Measurements from ENCODE around the gene CLPSL1.

Gene CLPSL1

GRCh38 chr6:35759426-35759825 lies 21.4 kb upstream of the CLPSL1 start:
- DNase-seq, result no peak

- DNase-seq, result no peak
Measured at GRCh38 chr6:35765739-35766138, 15.1 kb upstream of the CLPSL1 start.

DNA sequence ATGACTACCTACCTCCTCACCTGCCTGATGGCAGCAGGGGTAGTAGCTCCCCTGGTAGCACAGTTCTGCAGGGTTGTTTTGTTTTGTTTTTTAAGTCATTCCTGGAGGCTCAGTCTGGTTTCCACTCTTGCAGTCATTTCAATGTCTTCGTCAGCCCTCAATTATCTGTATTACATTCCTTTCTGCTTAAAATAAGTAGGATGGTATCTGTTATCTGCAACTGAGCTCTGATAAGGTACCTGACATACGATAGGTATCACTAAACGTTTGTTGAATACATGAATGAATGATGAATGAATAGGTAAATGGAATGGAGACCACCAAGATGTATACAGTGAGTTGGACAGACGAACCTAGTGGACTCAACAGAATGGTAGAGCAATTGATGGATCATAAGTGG lies 11.6 kb upstream of the CLPSL1 start:
- DNase-seq, result no peak

GRCh38 chr6:35771343-35771627 lies 9.5 kb upstream of the CLPSL1 start:
- no peak for DNase-seq

- DNase-seq, result no peak
Measured at GRCh38 chr6:35774116-35774794, 6.6 kb upstream of the CLPSL1 start.

DNA sequence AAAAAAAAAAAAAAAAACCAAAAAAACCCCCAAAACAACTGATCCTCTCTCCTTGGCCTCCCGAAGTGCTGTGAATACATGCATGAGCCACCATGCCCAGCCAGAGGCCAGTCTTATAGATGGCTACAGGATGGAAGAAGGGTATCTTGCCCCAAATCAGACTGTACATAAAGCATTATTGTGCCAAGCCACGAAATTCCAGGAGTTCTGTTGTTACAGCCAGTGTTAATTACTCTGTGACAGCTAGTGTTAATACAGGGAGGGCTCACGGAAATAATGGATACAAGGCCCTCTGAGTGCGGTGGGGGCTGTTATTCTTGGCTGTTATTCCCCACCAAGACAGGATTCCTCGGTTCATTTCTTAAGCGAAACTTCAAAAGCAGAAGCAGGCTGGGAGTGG lies 5.8 kb upstream of the CLPSL1 start:
- DNase-seq, result no peak

- DNase-seq, result no peak
Measured at GRCh38 chr6:35776364-35777215, 4.2 kb upstream of the CLPSL1 start, which contains the start of gene CLPSL2. TSS of gene CLPSL2 (plus strand) at chr6:35776598. CDS start at chr6:35776619, 21 bp downstream.

DNA sequence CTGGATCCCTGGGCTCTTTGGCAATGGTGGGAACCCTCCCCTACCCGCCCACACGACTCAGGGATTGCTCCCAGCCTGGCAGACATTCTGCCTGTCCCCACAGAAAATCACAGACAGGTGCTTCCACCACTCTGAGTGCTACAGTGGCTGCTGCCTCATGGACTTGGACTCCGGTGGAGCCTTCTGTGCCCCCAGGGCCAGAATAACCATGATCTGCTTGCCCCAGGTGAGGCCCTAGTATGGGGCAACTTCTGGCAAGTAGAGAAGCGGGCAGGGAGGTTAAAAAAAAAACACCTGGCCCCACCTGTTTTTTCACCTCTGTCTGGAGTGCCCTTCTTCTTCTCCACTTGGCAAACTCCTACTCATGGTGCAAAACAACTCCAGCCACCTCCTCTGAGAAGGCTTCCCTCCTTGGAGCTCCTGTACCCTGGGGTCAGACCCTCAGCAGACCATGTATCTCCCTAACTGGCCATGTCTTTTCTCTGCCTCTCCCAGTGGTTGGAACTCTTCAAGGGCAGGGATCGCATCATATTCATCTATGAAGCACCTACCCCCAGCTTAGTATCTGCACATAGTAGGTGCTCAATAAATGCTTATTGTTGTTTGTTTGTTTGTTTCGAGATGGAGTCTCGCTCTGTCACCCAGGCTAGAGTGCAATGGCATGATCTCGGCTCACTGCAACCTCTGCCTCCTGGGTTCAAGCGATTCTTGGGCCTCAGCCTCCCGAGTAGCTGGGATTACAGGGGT lies 3.3 kb upstream of the CLPSL1 start:
- no peak for DNase-seq

- DNase-seq, result no peak
Measured at GRCh38 chr6:35778437-35778836, 2.4 kb upstream of the CLPSL1 start.

DNA sequence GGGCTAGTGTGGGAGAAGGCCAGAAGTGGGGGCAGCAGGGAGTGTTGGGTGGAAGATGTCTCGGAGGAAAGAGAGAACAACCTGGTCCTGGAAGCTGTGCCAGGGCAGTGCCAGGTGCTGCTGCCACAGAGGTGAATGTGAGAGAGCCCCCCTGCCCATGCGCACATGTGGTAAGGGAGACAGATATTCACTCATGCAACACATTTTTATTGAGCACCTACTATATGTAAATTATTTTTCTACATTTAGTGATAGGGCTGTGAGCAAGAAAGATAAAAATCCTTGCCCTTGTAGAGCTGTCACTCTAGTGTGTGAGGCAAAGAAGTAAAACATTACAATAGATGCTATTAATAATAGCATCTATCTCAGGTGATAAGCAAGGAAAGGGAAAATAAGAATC lies 471 bp downstream of the CLPSL1 start:
- DNase-seq, result no peak

DNA sequence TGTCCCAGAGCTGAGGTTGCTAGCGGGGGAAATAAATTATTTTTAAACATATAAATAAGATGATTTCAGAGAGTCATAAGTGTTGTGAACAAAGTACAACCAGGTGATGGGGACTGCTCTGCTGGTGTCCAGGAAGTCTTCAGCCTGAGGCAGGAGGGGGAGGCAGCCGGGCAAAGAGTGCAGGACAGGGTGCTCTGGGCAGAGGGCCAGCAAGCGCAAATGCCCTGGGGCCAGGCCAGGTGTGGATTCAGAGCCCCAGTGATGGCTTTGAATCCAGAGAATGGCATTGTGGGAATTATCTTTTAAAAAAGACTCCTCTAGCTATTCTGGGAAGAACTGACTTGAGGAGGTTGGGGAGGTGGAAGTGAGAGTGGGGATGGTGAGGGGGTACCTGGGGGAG lies 1.6 kb downstream of the CLPSL1 start:
- DNase-seq, result no peak

GRCh38 chr6:35784200-35784599 lies 3.4 kb downstream of the CLPSL1 start:
- DNase-seq, result no peak

DNA sequence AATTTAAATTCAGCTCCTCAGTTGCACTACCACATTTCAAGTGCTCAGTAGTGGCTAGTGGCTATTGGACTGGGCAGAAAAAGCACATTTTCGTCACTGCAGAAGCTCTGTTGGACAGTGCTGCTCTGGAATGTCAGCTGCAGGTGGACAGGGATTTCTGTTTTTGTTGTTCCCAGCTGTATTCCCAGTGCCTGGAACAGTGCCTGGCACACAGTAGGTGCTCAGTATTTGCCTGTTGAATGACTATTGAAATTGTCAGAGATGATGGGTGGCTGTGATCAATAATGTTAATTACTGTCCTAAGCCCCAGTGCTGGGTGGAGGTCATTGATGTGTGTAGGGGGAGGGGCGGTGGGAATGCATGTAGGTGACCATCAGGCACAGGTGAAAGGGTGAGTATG lies 5.5 kb downstream of the CLPSL1 start:
- DNase-seq, result no peak

DNA sequence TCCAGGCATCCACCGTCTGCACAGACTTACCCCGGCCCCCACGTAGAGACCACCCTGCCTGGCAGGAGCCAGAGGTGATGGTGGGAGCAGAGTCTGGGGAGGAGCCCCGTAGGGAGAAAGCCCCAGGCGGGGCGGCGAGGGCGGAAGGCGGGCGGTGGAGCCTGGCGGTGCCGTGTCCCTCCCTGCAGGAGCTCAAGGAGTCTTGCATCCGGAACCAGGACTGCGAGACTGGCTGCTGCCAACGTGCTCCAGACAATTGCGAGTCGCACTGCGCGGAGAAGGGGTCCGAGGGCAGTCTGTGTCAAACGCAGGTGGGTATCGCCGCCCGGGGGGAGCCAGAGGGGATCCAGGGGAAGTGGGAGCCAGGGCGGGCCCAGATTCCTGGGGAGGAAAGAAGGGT lies 6.0 kb downstream of the CLPSL1 start:
- DNase-seq, result no peak

- no peak for DNase-seq
Measured at GRCh38 chr6:35787266-35788218, 6.7 kb downstream of the CLPSL1 start.

DNA sequence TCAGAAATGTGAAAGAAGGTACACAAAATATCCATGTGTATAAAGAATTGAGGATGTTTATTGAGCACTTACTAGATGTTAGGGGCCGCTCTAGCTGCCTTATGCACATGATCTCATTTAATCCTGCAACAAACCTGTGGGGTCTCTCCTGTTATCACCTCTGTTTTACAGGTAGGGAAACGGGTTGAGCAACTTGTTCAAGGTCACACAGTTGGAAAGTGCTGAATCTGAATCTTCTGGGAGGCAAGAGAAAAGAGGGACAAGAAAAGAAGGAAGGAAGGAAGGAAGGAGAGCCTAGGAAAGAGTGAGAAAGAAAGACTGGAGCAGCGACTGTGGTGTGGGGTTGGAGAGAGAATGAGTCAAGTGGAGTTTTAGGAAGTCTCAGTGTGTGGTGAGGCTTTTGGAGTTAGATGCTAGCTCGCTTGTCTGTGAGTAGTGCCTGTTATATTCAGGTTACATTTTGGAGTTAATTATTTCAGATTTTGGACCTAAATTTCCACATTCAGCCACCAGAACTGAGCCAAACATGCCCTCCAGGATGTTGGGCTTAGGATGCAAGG lies 7.7 kb downstream of the CLPSL1 start:
- no peak for DNase-seq

DNA sequence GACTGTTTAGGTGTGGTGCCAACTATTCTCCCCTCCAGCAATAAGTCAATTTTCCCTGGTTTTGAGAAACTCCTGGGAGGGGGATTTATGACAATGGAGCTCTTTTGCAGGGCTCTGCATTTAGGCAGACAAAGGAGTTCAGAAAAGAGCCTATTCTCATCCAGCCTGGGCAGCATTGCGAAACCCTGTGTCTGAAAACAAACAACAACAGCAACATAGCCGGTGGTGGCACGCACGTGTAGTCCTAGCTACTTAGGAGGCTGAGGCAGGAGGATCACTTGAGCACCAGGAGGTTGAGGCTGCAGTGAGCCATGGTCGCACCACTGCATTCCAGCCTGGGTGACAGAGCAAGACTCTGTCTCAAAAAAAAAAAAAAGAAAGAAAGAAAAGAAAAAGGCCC lies 9.9 kb downstream of the CLPSL1 start:
- DNase-seq, result no peak

DNA sequence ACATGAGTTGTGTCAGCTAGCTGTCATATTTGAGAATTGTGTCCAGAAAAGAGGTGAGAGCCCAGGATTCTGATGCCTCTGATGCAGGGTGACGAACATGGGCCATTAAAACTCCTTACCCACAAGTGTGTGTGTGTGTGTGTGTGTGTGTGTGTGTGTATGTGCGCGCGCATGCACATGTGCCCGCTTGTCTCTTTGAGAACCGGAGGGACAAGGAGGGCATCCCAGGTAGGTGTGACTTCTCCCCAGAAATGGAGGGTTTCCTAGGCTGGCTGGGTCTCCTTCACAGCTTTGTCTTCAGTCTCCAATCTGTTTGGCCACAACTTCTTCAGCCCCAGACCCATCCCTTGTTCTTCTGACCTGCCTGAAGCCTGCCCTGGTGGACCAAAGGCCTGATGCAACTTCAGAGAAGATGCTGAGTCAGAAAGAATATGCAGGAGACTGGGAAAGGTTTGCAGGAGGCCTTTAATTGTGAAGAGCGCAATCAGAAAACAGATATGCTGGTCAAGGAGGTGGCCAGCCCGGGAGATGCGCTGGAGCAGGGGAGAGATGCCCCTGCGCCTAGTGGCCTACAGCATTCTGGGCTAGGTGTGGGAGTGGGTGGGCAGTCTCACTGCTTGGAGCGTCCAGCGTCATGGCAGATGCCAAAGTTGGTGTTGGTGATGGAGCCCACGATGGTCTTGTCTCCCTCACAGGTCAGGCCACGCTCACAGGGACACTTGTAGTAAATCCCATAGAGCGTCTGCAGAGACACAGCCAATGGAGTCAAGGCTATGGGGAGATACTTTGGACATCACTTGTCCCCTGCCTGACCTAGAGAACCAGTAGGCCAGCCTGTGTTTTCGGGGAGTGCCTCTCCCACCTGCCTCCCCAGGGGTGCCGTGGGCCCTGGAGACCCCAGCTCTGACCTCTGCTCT lies 14.0 kb downstream of the CLPSL1 start:
- no peak for DNase-seq

- no peak for DNase-seq
Measured at GRCh38 chr6:35795453-35796071, 14.7 kb downstream of the CLPSL1 start.

DNA sequence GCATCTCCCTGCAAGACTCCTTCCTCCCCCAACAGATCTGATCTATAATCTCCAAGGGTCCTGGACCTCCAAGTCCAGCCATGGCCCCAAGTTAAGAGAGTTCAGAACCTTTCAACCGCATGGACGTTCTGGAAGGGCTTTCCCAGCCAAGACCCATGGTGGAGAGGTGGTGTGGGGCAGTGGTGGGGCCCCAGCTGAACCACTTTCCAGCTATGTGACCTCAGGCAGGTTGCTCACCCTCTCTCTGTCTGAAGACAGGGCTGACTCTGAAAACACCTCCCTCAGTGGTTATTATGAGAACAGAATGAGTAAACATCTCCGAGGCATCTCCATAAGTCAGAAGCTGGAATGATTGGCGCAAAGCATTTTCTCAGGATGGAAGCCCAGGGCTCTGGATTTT lies 15.4 kb downstream of the CLPSL1 start:
- no peak for DNase-seq

All from activated naive CD4-positive, alpha-beta T cell (primary cell).